Heart left ventricle (tissue), 13 donors: ENCODE results near the gene RBPMS2.

Source experiments
- POLR2A ChIP-seq, 2 donors: fragments of 450-650 bp; IDR thresholded peaks; one replicate each; pipeline ENCODE4 v1.6.1; 2017; ENCODE audit warnings: antibody characterized with exemption in 2 of 2, mild to moderate bottlenecking in 2 of 2, moderate library complexity in 2 of 2
- TF ChIP-seq, protein P1 (sequence below), 12 donors: fragments of 200-600 bp; sonication (generic) in 4 of 12; IDR thresholded peaks; one replicate each; pipeline versions ENCODE4 v1.5.0 to v1.8.0; 2018 to 2022; ENCODE audit warnings: antibody characterized with exemption in 12 of 12, mild to moderate bottlenecking in 5 of 12
- donor health status: ischemic (EF 13 %, LVEDD 7.1; RV severe dilation, severe dysfunction).
- donor health status: DM: no; HTN: yes; CAD: no.
- donor health status: DM: no; HTN: no; CAD: no.
- donor health status: ischemic (EF 25% LVEDD 6.9; RV normal size, moderate dysfunction).
- donor health status: ischemic (EF 25% LVEDD 5.7; RV mildly dilated, moderate dysfunction).
- donor health status: ischemic (EF 35%, LVEDD 5.7; RV mildly dilated, moderate dysfunction).
- donor health status: nonischemic (EF 11% LVEDD 7.7; RV severe dilation, severe dysfunction).
- donor health status: DM: yes; HTN: yes; CAD: no.
- donor health status: PGD.
- donor health status: ischemic (EF 29% LVEDD 5.4; RV normal size, mild dysfunction).
- donor health status: nonischemic (EF 23%, LVEDD 6.1; RV moderate dilation, normal function).

DNA sequence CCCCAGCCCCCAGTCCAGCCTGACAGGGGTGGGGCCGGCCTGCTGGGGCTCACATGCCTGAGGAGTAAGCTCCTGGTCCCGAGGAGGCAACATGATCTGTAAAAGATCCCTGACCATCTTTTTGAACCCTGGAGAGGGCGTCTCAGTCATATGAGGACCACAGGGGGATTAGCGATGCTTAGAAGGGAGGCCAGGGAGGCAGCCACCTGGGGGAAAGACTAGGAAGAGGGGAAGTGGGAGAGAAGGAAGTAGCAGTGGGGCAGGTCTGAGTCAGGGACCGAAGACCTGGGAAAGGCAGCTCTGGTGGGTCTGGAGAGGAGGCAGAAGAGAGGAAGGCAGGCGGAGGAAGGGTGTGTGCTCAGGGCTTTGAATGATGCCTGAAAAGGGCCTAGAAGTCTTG is 31.1 kb upstream of the RBPMS2 start:
- TF ChIP-seq, protein P1, sequence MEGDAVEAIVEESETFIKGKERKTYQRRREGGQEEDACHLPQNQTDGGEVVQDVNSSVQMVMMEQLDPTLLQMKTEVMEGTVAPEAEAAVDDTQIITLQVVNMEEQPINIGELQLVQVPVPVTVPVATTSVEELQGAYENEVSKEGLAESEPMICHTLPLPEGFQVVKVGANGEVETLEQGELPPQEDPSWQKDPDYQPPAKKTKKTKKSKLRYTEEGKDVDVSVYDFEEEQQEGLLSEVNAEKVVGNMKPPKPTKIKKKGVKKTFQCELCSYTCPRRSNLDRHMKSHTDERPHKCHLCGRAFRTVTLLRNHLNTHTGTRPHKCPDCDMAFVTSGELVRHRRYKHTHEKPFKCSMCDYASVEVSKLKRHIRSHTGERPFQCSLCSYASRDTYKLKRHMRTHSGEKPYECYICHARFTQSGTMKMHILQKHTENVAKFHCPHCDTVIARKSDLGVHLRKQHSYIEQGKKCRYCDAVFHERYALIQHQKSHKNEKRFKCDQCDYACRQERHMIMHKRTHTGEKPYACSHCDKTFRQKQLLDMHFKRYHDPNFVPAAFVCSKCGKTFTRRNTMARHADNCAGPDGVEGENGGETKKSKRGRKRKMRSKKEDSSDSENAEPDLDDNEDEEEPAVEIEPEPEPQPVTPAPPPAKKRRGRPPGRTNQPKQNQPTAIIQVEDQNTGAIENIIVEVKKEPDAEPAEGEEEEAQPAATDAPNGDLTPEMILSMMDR (IDR thresholded peaks at IDR 0.05): no peak
- no peak for TF ChIP-seq POLR2A (IDR thresholded peaks at IDR 0.05)
